Left ventricle myocardium inferior (tissue), 1 donor: Measurements from ENCODE around the gene EXOC3L4. TPM values are rescaled to one million over a fixed set of nuclear protein-coding genes. Genes with fewer than 3 reads are reported as not detected.

Source experiments
- DNase-seq: peaks from one replicate; pipeline ENCODE4 v3.0.0-alpha.2; 2020
- H3K27ac ChIP-seq: fragments of 200-600 bp; replicated peaks from 2 replicates; pipeline ENCODE4 v1.8.0; 2021
- H3K27me3 ChIP-seq: fragments of 200-600 bp; 2 replicates; pipeline ENCODE4 v1.8.0; 2021; ENCODE audit warnings: low read depth
- H3K36me3 ChIP-seq: fragments of 200-600 bp; 2 replicates; pipeline ENCODE4 v1.8.0; 2021
- H3K4me1 ChIP-seq: fragments of 200-600 bp; 2 replicates; pipeline ENCODE4 v1.8.0; 2021
- H3K4me3 ChIP-seq: fragments of 200-600 bp; 2 replicates; pipeline ENCODE4 v1.8.0; 2021; ENCODE audit warnings: mild to moderate bottlenecking, moderate library complexity
- H3K9me3 ChIP-seq: fragments of 200-600 bp; replicated peaks from 2 replicates; pipeline ENCODE4 v1.8.0; 2021
- intact Hi-C: fragments of 100-400 bp; cut with micrococcal nuclease; formaldehyde crosslinking; loops from one replicate; pipeline ENCODE4 v1.11.0; 2022
- total RNA-seq: library from RNA; stranded (reverse); fragmentation: NEBNext Ultra II Directional; extraction: Animal tissue kit (Norgen Biotek cat#: 25700); gene quantifications from one replicate; pipeline ENCODE4 v1.2.1, GENCODE V29; 2021
- TF ChIP-seq, protein P1 (sequence below): fragments of 200-600 bp; IDR thresholded peaks from 2 replicates; pipeline ENCODE4 v1.8.0; 2021; ENCODE audit warnings: antibody characterized with exemption, mild to moderate bottlenecking, borderline replicate concordance
- donor health status: DM: no; HTN: yes; CAD: no; lungs with severe emphysema.

The EXOC3L4 gene
- total RNA-seq, 1 donor from 2014 or later = 0.66 TPM

DNA sequence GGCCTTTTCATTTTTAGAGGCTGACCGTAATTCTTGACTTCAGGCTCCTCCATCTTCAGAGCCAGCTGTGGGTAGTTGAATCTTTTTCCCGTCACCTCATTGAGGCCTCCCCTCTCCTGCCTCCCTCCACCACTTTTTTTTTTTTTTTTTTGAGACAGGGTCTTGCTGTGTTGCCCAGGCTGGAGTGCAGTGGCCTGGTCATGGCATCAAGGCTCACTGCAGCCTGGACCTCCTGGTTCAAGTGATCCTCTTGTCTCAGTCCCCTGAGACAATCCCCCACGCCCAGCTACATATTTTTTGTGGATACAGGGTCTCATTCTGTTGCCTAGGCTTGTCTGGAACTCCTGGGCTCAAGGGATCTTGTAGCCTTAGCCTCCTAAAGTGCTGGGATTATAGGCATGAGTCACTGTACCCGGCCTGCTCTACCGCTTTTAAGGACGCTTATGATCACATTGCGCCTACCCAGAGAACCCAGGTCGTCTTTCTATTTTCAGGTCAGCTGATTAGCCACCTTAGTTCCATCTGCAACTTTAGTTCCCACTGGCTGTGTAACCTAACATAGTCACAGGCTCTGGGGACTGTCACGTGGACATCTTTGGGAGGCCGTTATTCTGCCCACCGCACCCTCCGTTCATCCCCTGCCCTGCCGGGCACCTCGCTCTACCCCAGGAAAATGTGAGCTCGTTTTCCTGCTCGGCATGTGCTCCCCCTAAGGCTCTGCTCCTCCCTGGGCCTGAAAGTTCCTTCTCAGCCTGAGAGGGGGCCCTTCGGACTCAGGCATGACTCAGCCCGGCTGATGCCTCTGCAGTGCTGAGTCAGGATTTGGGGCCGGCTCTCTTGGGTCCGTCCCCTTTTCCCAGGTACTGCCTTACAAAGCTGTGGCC lies 42.1 kb downstream of the EXOC3L4 start:
- Histone ChIP-seq H3K4me3 (no peak overlapping the region), H3K4me1 (peaks cover 45% of the 10 kb centered on the region), H3K9me3 (no peaks in the 10 kb centered on the region), H3K27ac (peak overlapping the region; percentile 51), H3K36me3 (peaks cover 40% of the 10 kb centered on the region), H3K27me3 (no peaks in the 10 kb centered on the region)
- DNase-seq = no peak
- intact Hi-C loops = no loop called here
- TF ChIP-seq, protein P1, sequence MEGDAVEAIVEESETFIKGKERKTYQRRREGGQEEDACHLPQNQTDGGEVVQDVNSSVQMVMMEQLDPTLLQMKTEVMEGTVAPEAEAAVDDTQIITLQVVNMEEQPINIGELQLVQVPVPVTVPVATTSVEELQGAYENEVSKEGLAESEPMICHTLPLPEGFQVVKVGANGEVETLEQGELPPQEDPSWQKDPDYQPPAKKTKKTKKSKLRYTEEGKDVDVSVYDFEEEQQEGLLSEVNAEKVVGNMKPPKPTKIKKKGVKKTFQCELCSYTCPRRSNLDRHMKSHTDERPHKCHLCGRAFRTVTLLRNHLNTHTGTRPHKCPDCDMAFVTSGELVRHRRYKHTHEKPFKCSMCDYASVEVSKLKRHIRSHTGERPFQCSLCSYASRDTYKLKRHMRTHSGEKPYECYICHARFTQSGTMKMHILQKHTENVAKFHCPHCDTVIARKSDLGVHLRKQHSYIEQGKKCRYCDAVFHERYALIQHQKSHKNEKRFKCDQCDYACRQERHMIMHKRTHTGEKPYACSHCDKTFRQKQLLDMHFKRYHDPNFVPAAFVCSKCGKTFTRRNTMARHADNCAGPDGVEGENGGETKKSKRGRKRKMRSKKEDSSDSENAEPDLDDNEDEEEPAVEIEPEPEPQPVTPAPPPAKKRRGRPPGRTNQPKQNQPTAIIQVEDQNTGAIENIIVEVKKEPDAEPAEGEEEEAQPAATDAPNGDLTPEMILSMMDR = no peak

DNA sequence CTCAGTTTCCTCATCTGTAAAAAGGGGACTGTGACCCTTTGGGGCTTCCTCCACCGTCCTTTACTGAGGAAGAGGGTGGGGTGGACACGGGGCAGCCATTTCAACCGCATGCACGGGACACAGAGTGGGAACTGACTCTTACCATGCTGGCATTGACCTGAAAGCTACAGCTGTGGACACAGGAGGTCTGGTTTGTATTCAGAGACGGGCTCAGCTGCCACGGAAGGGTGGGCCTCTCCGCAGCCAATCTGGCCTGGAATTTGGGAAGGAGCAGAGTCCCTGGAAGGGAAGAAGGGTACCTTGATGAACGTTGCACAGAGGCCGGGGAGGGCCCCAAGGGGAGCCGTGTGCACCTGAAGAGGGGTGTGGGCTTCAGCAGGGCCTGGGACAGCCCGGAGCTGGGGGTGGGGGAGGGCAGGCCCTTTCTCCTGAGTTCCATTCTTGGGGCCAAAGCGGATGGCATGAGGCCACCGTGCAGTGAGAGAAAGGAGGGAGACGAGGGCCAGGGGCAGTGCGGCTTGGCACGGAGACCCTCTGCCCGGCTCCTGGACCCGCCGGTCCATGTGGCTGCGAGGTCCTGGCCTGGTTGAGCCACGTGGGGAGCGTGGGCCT lies 43.3 kb downstream of the EXOC3L4 start:
- H3K4me1 ChIP-seq = peaks cover 33% of the 10 kb centered on the region
- TF ChIP-seq, protein P1 = no peak
- H3K27ac ChIP-seq = peak overlapping the region; percentile 51
- peaks cover 9% of the 10 kb centered on the region for H3K27me3 ChIP-seq
- H3K4me3 ChIP-seq = no peak overlapping the region
- intact Hi-C loops = no loop called here
- H3K36me3 ChIP-seq = peaks cover 33% of the 10 kb centered on the region
- no peaks in the 10 kb centered on the region for H3K9me3 ChIP-seq
- no peak for DNase-seq

DNA sequence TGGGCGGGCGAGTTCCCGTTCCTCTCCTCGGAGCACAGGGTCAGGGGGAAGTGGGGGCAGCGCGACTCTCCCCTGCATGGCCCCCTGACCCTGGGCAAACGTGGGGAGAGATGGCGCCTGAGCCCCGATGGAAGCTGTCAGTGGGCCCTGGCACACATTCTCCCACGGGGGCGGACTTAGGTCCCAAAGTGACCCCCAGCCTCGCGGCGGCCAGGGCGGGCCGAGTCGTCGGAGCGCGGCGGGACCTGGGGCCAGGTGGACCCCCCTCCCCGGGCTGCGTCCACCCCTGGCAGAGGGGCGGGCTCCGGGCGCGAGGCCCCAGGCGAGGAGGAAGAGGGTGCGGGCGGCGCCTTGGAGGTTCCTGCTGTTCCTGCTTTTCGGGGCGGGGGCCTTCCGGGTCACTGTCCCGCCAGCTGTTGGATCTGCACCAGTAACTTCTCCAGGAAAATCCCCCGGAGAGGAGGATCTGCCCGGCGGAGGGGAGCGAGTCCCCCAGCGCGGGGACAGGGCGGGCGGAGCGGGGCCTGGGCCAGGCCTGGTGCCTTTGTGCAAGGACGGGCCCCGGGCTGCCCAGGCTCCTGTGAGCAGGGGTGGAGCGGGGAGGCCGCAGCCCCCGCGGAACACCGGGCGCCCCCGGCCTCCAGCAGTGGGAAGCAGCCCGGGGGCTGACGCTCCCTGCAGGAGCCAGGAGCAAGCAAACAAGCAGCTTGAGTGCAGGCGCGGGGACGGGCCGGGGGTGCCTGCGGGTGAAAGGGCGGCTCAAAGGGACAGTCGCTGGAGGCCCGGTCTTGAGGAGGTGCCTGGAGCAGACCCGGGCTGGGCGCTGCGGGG lies 44.0 kb downstream of the EXOC3L4 start:
- Histone ChIP-seq H3K36me3 (peaks cover 25% of the 10 kb centered on the region), H3K9me3 (no peaks in the 10 kb centered on the region), H3K27ac (peak overlapping the region; percentile 51), H3K4me3 (peak overlapping the region; percentile 46), H3K27me3 (peaks cover 16% of the 10 kb centered on the region), H3K4me1 (peaks cover 33% of the 10 kb centered on the region)
- no peak for DNase-seq
- TF ChIP-seq, protein P1 = no peak
- intact Hi-C loops = no loop called here

DNA sequence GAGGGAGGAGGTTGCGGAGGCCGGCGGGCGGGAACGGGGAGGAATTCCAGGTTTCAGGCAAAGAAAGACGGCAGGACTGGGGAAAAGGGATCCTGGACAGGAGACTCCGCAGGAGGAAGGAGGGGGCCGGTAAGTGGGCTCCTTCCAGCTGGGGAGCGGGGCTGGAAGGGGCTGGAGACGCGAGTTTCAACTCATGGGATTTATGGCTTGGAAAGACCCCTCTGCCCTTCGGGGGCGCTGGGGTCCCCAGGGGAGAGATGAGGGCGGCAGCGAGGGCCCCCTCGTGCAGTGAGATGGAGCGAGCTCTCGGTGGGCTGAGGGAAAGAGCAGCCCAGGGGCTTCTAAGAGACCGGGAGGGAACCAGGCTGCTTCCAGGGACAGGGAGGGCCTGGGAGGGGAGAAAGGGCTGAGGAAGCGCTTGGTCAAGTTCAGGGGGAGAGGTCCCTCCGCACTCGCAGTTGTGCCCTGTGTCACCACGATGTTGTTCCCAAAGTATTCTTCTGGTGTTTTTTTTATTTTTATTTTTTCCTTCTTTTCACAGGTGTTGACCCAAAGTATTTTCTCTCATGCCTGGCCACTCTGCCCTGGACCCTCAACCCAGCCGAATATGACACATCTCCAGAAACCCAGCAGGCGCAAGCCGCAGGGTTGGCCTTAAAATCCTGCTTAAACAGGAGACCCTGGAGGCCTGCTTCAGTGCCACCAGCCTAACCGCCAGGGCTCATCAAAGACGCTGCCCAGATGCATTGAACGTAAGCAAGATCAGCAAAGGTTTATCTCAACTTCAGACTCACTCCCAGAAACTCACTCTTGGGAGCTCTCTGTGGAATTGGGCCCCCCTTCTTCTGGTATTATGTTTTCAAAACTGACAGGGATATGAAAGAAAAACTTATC lies 44.9 kb downstream of the EXOC3L4 start:
- intact Hi-C loops = no loop called here
- TF ChIP-seq, protein P1 = no peak
- H3K4me3 ChIP-seq = peak overlapping the region; percentile 46
- no peak for DNase-seq
- peaks cover 24% of the 10 kb centered on the region for H3K27me3 ChIP-seq
- H3K36me3 ChIP-seq = peaks cover 17% of the 10 kb centered on the region
- H3K9me3 ChIP-seq = no peaks in the 10 kb centered on the region
- peak overlapping the region; percentile 51 for H3K27ac ChIP-seq
- H3K4me1 ChIP-seq = peaks cover 33% of the 10 kb centered on the region
